HCT116 (cell line): ENCODE data around the gene C20orf96. TPM values are rescaled to one million over a fixed set of nuclear protein-coding genes. Genes with fewer than 3 reads are reported as not detected.

Experiments used
- ATAC-seq: fragments of 200-7000 bp; cut with Tn5 transposase; 2 replicates; pipeline ENCODE4 v1.9.1; 2020; ENCODE audit warnings: mild to moderate bottlenecking, moderate library complexity
- BruUV-seq: library from RNA; stranded (reverse); fragments of 400-500 nt; replicated peaks from 2 replicates; lab custom pipeline; 2021; lab: Mats Ljungman, UMichigan
- CTCF ChIA-PET: fragments of 300-600 bp; sonication (Branson Sonifier 250); formaldehyde crosslinking; loops from one replicate; lab custom pipeline; 2021; ENCODE audit warnings: antibody characterized with exemption; lab: Charles Lee
- POLR2A ChIA-PET: fragments of 300-600, 350-600 bp; sonication (Branson Sonifier 250); formaldehyde crosslinking; loops from one replicate; lab custom pipeline; 2021; ENCODE audit warnings: antibody characterized with exemption; lab: Charles Lee
- RAD21 ChIA-PET, 2 experiments: fragments of 300-600 bp; sonication (Branson Sonifier 250); formaldehyde crosslinking; loops; one replicate each; lab custom pipeline; 2023; ENCODE audit warnings: low total read pairs in 2 of 2; ENCODE audit not compliant: uncharacterized antibody in 2 of 2, unreplicated experiment in 2 of 2, low non-redundant PET in 1 of 2; lab: Charles Lee
- DNase-seq: peaks from one replicate; pipeline ENCODE4 v3.0.0-alpha.2; 2010; ENCODE audit warnings: low read depth, low spot score
- H2AFZ ChIP-seq: fragments of 200-600 bp; shearing (Covaris generic), sonication (generic); 2 replicates; pipeline ENCODE4 v1.6.1; 2017; ENCODE audit warnings: low read depth, mixed run types, mixed read lengths, antibody characterized with exemption, low read length; ENCODE audit not compliant: poor library complexity, severe bottlenecking
- H3K27ac ChIP-seq: 2 replicates; pipeline ENCODE4 v1.5.1; 2012; ENCODE audit warnings: low read depth, low read length
- H3K27me3 ChIP-seq: fragments of 200-600 bp; sonication (generic); 2 replicates; pipeline ENCODE4 v1.6.1; 2016; ENCODE audit warnings: mixed run types, low read length, mixed read lengths; ENCODE audit not compliant: insufficient read depth
- H3K36me3 ChIP-seq, 2 experiments: fragments of 200-500 bp in 1 of 2; fragments of 200-600 bp in 1 of 2; sonication (Bioruptor generic) in 1 of 2; sonication (generic) in 1 of 2; 2 replicates each; pipeline versions ENCODE4 v1.5.1 to v1.6.1; 2014 to 2016; ENCODE audit warnings: low read length in 2 of 2, inconsistent platforms in 1 of 2, mixed read lengths in 1 of 2, mixed run types in 1 of 2; ENCODE audit not compliant: insufficient read depth in 2 of 2, control insufficient read depth in 1 of 2
- H3K4me1 ChIP-seq, 2 experiments: fragments of 200-600 bp in 1 of 2; sonication (generic) in 1 of 2; 2 replicates each; pipeline versions ENCODE4 v1.5.1 to v1.6.1; 2012 to 2017; ENCODE audit warnings: low read length in 2 of 2, inconsistent platforms in 1 of 2, mild to moderate bottlenecking in 1 of 2, mixed read lengths in 1 of 2, mixed run types in 1 of 2, moderate library complexity in 1 of 2; ENCODE audit not compliant: insufficient read depth in 2 of 2, control insufficient read depth in 1 of 2
- H3K4me2 ChIP-seq: fragments of 200-600 bp; sonication (generic); 2 replicates; pipeline ENCODE4 v1.6.1; 2017; ENCODE audit warnings: mixed run types, low read length, mixed read lengths
- H3K4me3 ChIP-seq, 2 experiments: fragments of 200-600 bp in 1 of 2; sonication (generic) in 1 of 2; replicated peaks in 1 of 2; 2 replicates each; pipeline ENCODE4 v1.5.1; 2011 to 2016; ENCODE audit warnings: low read length in 2 of 2, control low read depth in 1 of 2, low read depth in 1 of 2, mild to moderate bottlenecking in 1 of 2, mixed read lengths in 1 of 2, mixed run types in 1 of 2
- H3K79me2 ChIP-seq: fragments of 200-600 bp; sonication (generic); 2 replicates; pipeline ENCODE4 v1.6.1; 2017; ENCODE audit warnings: mild to moderate bottlenecking, mixed run types, low read length, moderate library complexity, mixed read lengths; ENCODE audit not compliant: insufficient read depth
- H3K9ac ChIP-seq: fragments of 200-600 bp; sonication (generic); 2 replicates; pipeline ENCODE4 v1.6.1; 2016; ENCODE audit warnings: low read length, mixed read lengths
- H3K9me2 ChIP-seq: fragments of 200-600 bp; sonication (generic), shearing (Covaris generic); 2 replicates; pipeline ENCODE4 v1.6.1; 2017; ENCODE audit warnings: mixed run types, mild to moderate bottlenecking, moderate library complexity; ENCODE audit not compliant: insufficient read depth
- H3K9me3 ChIP-seq, 2 experiments: fragments of 200-500 bp in 1 of 2; fragments of 200-600 bp in 1 of 2; sonication (Bioruptor generic) in 1 of 2; sonication (generic) in 1 of 2; 2 replicates each; pipeline ENCODE4 v1.6.1; 2014 to 2017; ENCODE audit warnings: low read length in 2 of 2, mixed read lengths in 2 of 2, inconsistent platforms in 1 of 2, low read depth in 1 of 2, mild to moderate bottlenecking in 1 of 2, mixed run types in 1 of 2, moderate library complexity in 1 of 2; ENCODE audit not compliant: control insufficient read depth in 1 of 2, insufficient read depth in 1 of 2
- H4K20me1 ChIP-seq: fragments of 200-600 bp; sonication (generic), shearing (Covaris generic); 2 replicates; pipeline ENCODE4 v1.6.1; 2017; ENCODE audit warnings: mixed run types, mild to moderate bottlenecking, moderate library complexity; ENCODE audit not compliant: insufficient read depth
- ATF3 ChIP-seq: IDR thresholded peaks from 2 replicates; pipeline ENCODE4 v1.6.1; 2012
- CBX3 ChIP-seq: IDR thresholded peaks from 2 replicates; pipeline ENCODE4 v1.6.1; 2012; ENCODE audit warnings: low read depth
- CTCF ChIP-seq, 3 experiments: fragments of 200-600 bp in 1 of 3; sonication (generic) in 1 of 3; IDR thresholded peaks in 2 of 3; conservative IDR thresholded peaks in 1 of 3; 2 replicates each; pipeline ENCODE4 v1.5.1; 2012 to 2017; ENCODE audit warnings: low read depth in 2 of 3, low read length in 2 of 3, antibody characterized with exemption in 1 of 3, borderline replicate concordance in 1 of 3, control low read depth in 1 of 3, mild to moderate bottlenecking in 1 of 3, mixed read lengths in 1 of 3, mixed run types in 1 of 3, moderate library complexity in 1 of 3; ENCODE audit not compliant: insufficient read depth in 1 of 3
- ELF1 ChIP-seq: IDR thresholded peaks from 2 replicates; pipeline ENCODE4 v1.6.1; 2012; ENCODE audit warnings: low read depth, borderline replicate concordance
- JUND ChIP-seq: IDR thresholded peaks from 2 replicates; pipeline ENCODE4 v1.6.1; 2012
- POLR2A ChIP-seq: IDR thresholded peaks from 2 replicates; pipeline ENCODE4 v1.7.0; 2011; ENCODE audit warnings: borderline replicate concordance; ENCODE audit not compliant: insufficient read depth, insufficient read length; ENCODE audit errors: extremely low read depth
- RAD21 ChIP-seq: IDR thresholded peaks from 2 replicates; pipeline ENCODE4 v1.6.1; 2012; ENCODE audit warnings: low read depth, mild to moderate bottlenecking
- TCF7L2 ChIP-seq: IDR thresholded peaks from 2 replicates; pipeline ENCODE4 v1.7.0; 2011; ENCODE audit warnings: borderline replicate concordance, inconsistent platforms; ENCODE audit not compliant: insufficient read depth, insufficient read length; ENCODE audit errors: extremely low read depth
- YY1 ChIP-seq: IDR thresholded peaks from 2 replicates; pipeline ENCODE4 v1.6.1; 2011; ENCODE audit warnings: low read length, low read depth, moderate library complexity, mild to moderate bottlenecking; ENCODE audit not compliant: insufficient replicate concordance; ENCODE audit errors: extremely low read depth
- intact Hi-C: fragments of 100-400 bp; cut with micrococcal nuclease; formaldehyde crosslinking; loops from 2 replicates; pipeline ENCODE4 v1.10.0; 2022
- total RNA-seq: library from RNA; stranded (reverse); gene quantifications from one replicate; pipeline ENCODE4 v1.2.1, GENCODE V29; 2021; ENCODE audit not compliant: unreplicated experiment

Gene C20orf96
- total RNA-seq, 1 experiment from 2014 or later = 22.1 TPM

- no peak overlapping the region for H2AFZ ChIP-seq
- CTCF ChIA-PET = no interaction called here
- no peak for ATAC-seq
Observed at GRCh38 chr20:237489-237888, 53.1 kb downstream of the C20orf96 start.

GRCh38 chr20:235891-236290 lies 54.7 kb downstream of the C20orf96 start:
- no peaks in the 10 kb centered on the region for H3K9me3 ChIP-seq
- no TSS peak for BruUV-seq
- H3K27ac ChIP-seq = no peak overlapping the region
- H3K36me3 ChIP-seq = no peaks in the 10 kb centered on the region
- H3K9ac ChIP-seq = no peak overlapping the region
- ChIA-PET RAD21 (no interaction called here), POLR2A (no interaction called here), CTCF (no interaction called here)
- H3K27me3 ChIP-seq = no peaks in the 10 kb centered on the region
- no peak overlapping the region for H3K4me3 ChIP-seq
- TF ChIP-seq CTCF (IDR thresholded peaks at IDR 0.05 in 2 of 3, conservative IDR thresholded peaks at IDR 0.05 in 1 of 3; ENCODE audit: borderline replicate concordance in 1 of 3, insufficient read depth in 1 of 3, low read depth in 2 of 3, low read length in 2 of 3) (peak in 2 of 3 experiments; percentile 18 to 44; a peak in 1 of 6 replicates), POLR2A (no peak), RAD21 (peak; percentile 67), CBX3 (no peak)
- intact Hi-C loops = no loop called here
- ATAC-seq (no peak), DNase-seq (no peak)
- no peak overlapping the region for H2AFZ ChIP-seq
- H4K20me1 ChIP-seq = no peaks in the 10 kb centered on the region
- H3K9me2 ChIP-seq = no peaks in the 10 kb centered on the region
- H3K4me1 ChIP-seq = no peaks in the 10 kb centered on the region
- no peak overlapping the region for H3K4me2 ChIP-seq
- H3K79me2 ChIP-seq = no peaks in the 10 kb centered on the region

More at GRCh38 chr20:237489-237888, 53.1 kb downstream of the C20orf96 start:
- Histone ChIP-seq H3K9me3 (no peaks in the 10 kb centered on the region), H3K9ac (no peak overlapping the region), H3K27ac (no peak overlapping the region), H3K27me3 (peaks cover 6% of the 10 kb centered on the region; the same call in 1 of the 2 replicates), H3K4me1 (no peaks in the 10 kb centered on the region), H3K36me3 (no peaks in the 10 kb centered on the region), H3K9me2 (no peaks in the 10 kb centered on the region), H4K20me1 (no peaks in the 10 kb centered on the region), H3K79me2 (no peaks in the 10 kb centered on the region), H3K4me2 (no peak overlapping the region), H3K4me3 (no peak overlapping the region)
- intact Hi-C loops = no loop called here
- no peak for DNase-seq
- TF ChIP-seq ELF1 (no peak), TCF7L2 (no peak), ATF3 (no peak), YY1 (no peak), JUND (no peak)
- BruUV-seq = no TSS peak
- POLR2A ChIA-PET = interaction anchor here (1.1 kb wide), 1 partner anchor 22 kb away, joined by 4 read pairs; no protein-coding TSS in a partner anchor
- RAD21 ChIA-PET = no interaction called here
